Endodermal cell (in vitro differentiated cells): ENCODE results near the gene TRIM46. TPM values are rescaled to one million over a fixed set of nuclear protein-coding genes. Genes with fewer than 3 reads are reported as not detected.
A peak's percentile ranks its signal among the peaks of the same experiment; 100 is the strongest.

Experiments used
- DNase-seq: peaks from one replicate; pipeline ENCODE4 v3.0.0-alpha.2; 2017
- H3K27ac ChIP-seq: 2 replicates; pipeline ENCODE4 v1.5.1; 2013; ENCODE audit warnings: mild to moderate bottlenecking, low read depth, low read length, moderate library complexity
- H3K27me3 ChIP-seq: 2 replicates; pipeline ENCODE4 v1.6.1; 2013; ENCODE audit warnings: mild to moderate bottlenecking, low read length, moderate library complexity; ENCODE audit not compliant: insufficient read depth, control insufficient read depth, poor library complexity, severe bottlenecking
- H3K36me3 ChIP-seq: 2 replicates; pipeline ENCODE4 v1.7.0; 2013; ENCODE audit warnings: mild to moderate bottlenecking, low read length, moderate library complexity; ENCODE audit not compliant: control insufficient read depth, insufficient read depth
- H3K4me1 ChIP-seq: one replicate; pipeline ENCODE4 v1.7.0; 2013; ENCODE audit warnings: low read length; ENCODE audit not compliant: control insufficient read depth, insufficient read depth
- H3K4me3 ChIP-seq: 2 replicates; pipeline ENCODE4 v1.5.1; 2013; ENCODE audit warnings: mild to moderate bottlenecking, low read length, moderate library complexity
- H3K9ac ChIP-seq: 2 replicates; pipeline ENCODE4 v1.6.1; 2013; ENCODE audit warnings: mild to moderate bottlenecking, low read length, moderate library complexity; ENCODE audit not compliant: poor library complexity, severe bottlenecking; ENCODE audit errors: extremely low read depth
- H3K9me3 ChIP-seq: 2 replicates; pipeline ENCODE4 v1.6.1; 2013; ENCODE audit warnings: mild to moderate bottlenecking, low read length, moderate library complexity; ENCODE audit not compliant: control insufficient read depth
- H3K27ac Mint-ChIP-seq: 2 replicates; pipeline ENCODE4 v1.8.0; 2020; ENCODE audit warnings: mixed read lengths
- H3K27me3 Mint-ChIP-seq: 2 replicates; pipeline ENCODE4 v1.8.0; 2021; ENCODE audit warnings: mild to moderate bottlenecking, mixed read lengths; ENCODE audit not compliant: insufficient read depth
- H3K36me3 Mint-ChIP-seq: 2 replicates; pipeline ENCODE4 v1.8.0; 2020; ENCODE audit warnings: low read depth, mixed read lengths
- H3K4me1 Mint-ChIP-seq: 2 replicates; pipeline ENCODE4 v1.8.0; 2020; ENCODE audit warnings: mixed read lengths
- H3K4me3 Mint-ChIP-seq: 2 replicates; pipeline ENCODE4 v1.8.0; 2020; ENCODE audit warnings: mild to moderate bottlenecking, moderate library complexity, mixed read lengths
- H3K9me3 Mint-ChIP-seq: 2 replicates; pipeline ENCODE4 v1.8.0; 2020; ENCODE audit warnings: mild to moderate bottlenecking, mixed read lengths
- CTCF ChIP-seq: fragments of 200-600 bp; sonication (generic); conservative IDR thresholded peaks from 2 replicates; pipeline ENCODE4 v1.5.0; 2021; ENCODE audit warnings: antibody characterized with exemption, mild to moderate bottlenecking
- WGBS, 2 experiments: methylation state at CpG; one replicate each; pipeline versions ENCODE4 v1.1.5 to v1.1.7; 2013; ENCODE audit warnings: missing lambda C conversion rate in 2 of 2, mixed read lengths in 1 of 2; ENCODE audit not compliant: insufficient coverage in 1 of 2, insufficient read length in 1 of 2; 5-methylcytosine and 5-hydroxymethylcytosine counted together
- total RNA-seq, 2 donors: library from RNA; stranded (reverse); fragmentation: NEBNext Ultra II Directional in 1 of 2; extraction: Animal tissue kit (Norgen Biotek cat#: 25700) in 1 of 2; gene quantifications; 2 replicates in 1 of 2; 3 replicates in 1 of 2; pipeline ENCODE4 v1.2.1, GENCODE V29; 2021

TRIM46 gene
- total RNA-seq, 2 donors from 2014 or later = 5.1 to 7.1 TPM

GRCh38 chr1:155197901-155198546 is 24.4 kb downstream of the TRIM46 start:
- Histone ChIP-seq H3K4me1 (no peaks in the 10 kb centered on the region), H3K27ac (peak overlapping the region; percentile 99), H3K27me3 (no peaks in the 10 kb centered on the region), H3K36me3 (peaks cover 16% of the 10 kb centered on the region), H3K9me3 (no peaks in the 10 kb centered on the region), H3K9ac (no peak overlapping the region), H3K4me3 (no peak overlapping the region)
- Mint-ChIP-seq H3K36me3 (peaks cover 54% of the 10 kb centered on the region), H3K9me3 (no peaks in the 10 kb centered on the region), H3K27ac (no peak overlapping the region), H3K27me3 (no peaks in the 10 kb centered on the region), H3K4me1 (peaks cover 14% of the 10 kb centered on the region), H3K4me3 (no peak overlapping the region)
- DNase-seq = no peak
- WGBS, 2 experiments = 91 to 97% methylated on average over 12 to 15 of the region's 15 CpGs
- no peak for TF ChIP-seq CTCF

- TF ChIP-seq CTCF = no peak
- peaks cover 59% of the 10 kb centered on the region for H3K36me3 Mint-ChIP-seq
- Histone ChIP-seq H3K27me3 (no peaks in the 10 kb centered on the region), H3K4me3 (no peak overlapping the region), H3K27ac (no peak overlapping the region), H3K9me3 (no peaks in the 10 kb centered on the region), H3K36me3 (peaks cover 16% of the 10 kb centered on the region), H3K9ac (no peak overlapping the region), H3K4me1 (no peaks in the 10 kb centered on the region)
- 89 to 93% methylated on average over 2 to 3 of the region's 3 CpGs for WGBS, 2 experiments
- H3K27ac Mint-ChIP-seq = no peak overlapping the region
- H3K4me1 Mint-ChIP-seq = peaks cover 13% of the 10 kb centered on the region
- no peak for DNase-seq
- no peak overlapping the region for H3K4me3 Mint-ChIP-seq
- no peaks in the 10 kb centered on the region for H3K27me3 Mint-ChIP-seq
- H3K9me3 Mint-ChIP-seq = no peaks in the 10 kb centered on the region
Measured at GRCh38 chr1:155198547-155198906, 24.9 kb downstream of the TRIM46 start.

GRCh38 chr1:155199792-155200191 is 26.1 kb downstream of the TRIM46 start:
- Mint-ChIP-seq H3K27me3 (peaks cover 1% of the 10 kb centered on the region), H3K4me1 (peaks cover 6% of the 10 kb centered on the region), H3K9me3 (no peaks in the 10 kb centered on the region), H3K36me3 (peaks cover 64% of the 10 kb centered on the region), H3K27ac (no peak overlapping the region), H3K4me3 (no peak overlapping the region)
- no peaks in the 10 kb centered on the region for H3K4me1 ChIP-seq
- no peaks in the 10 kb centered on the region for H3K27me3 ChIP-seq
- H3K27ac ChIP-seq = no peak overlapping the region
- H3K4me3 ChIP-seq = no peak overlapping the region
- H3K9ac ChIP-seq = no peak overlapping the region
- no peaks in the 10 kb centered on the region for H3K9me3 ChIP-seq
- TF ChIP-seq CTCF = no peak
- 75 to 92% methylated on average over 2 to 4 of the region's 4 CpGs for WGBS, 2 experiments
- DNase-seq = no peak
- H3K36me3 ChIP-seq = peaks cover 16% of the 10 kb centered on the region
